Esophagus squamous epithelium (tissue), 5 donors: ENCODE data around the gene ODC1. TPM values are rescaled to one million over a fixed set of nuclear protein-coding genes. Genes with fewer than 3 reads are reported as not detected.

Experiments used
- DNase-seq: peaks from one replicate; lab custom pipeline; 2025; lab: John Stamatoyannopoulos, UW
- H3K27ac ChIP-seq, 4 donors: fragments of 200-600 bp; sonication (generic); one replicate each; pipeline ENCODE4 v1.5.1; 2016 to 2019; ENCODE audit warnings: mild to moderate bottlenecking in 1 of 4
- H3K27me3 ChIP-seq, 4 donors: fragments of 200-600 bp; sonication (generic); 1 replicate in 3 of 4; 2 replicates in 1 of 4; pipeline versions ENCODE4 v1.5.1 to v1.6.0; 2017 to 2021; ENCODE audit warnings: antibody characterized with exemption in 1 of 4
- H3K36me3 ChIP-seq, 3 donors: fragments of 200-600 bp; sonication (generic); one replicate each; pipeline ENCODE4 v1.5.1; 2016 to 2019
- H3K4me1 ChIP-seq, 3 donors: fragments of 200-600 bp; sonication (generic); one replicate each; pipeline ENCODE4 v1.5.1; 2017 to 2019
- H3K4me3 ChIP-seq, 4 donors: fragments of 200-600 bp; sonication (generic); 1 replicate in 3 of 4; 2 replicates in 1 of 4; pipeline ENCODE4 v1.5.1; 2016 to 2019; ENCODE audit warnings: mild to moderate bottlenecking in 2 of 4, moderate library complexity in 1 of 4
- H3K9me3 ChIP-seq, 3 donors: fragments of 200-600 bp; sonication (generic); one replicate each; pipeline ENCODE4 v1.5.1; 2016 to 2019
- CTCF ChIP-seq, 6 experiments: fragments of 450-650 bp in 4 of 6; fragments of 200-600 bp in 2 of 6; sonication (generic) in 2 of 6; IDR thresholded peaks; one replicate each; pipeline ENCODE4 v1.5.1; 2016 to 2019; ENCODE audit warnings: antibody characterized with exemption in 6 of 6, mild to moderate bottlenecking in 4 of 6, moderate library complexity in 4 of 6
- POLR2A ChIP-seq, 4 donors: fragments of 450-650 bp; IDR thresholded peaks; one replicate each; pipeline ENCODE4 v1.6.1; 2017; ENCODE audit warnings: antibody characterized with exemption in 4 of 4, mild to moderate bottlenecking in 4 of 4, moderate library complexity in 3 of 4
- WGBS, 2 donors: methylation state at CpG; one replicate each; pipeline ENCODE4 v1.1.5; 2018; 5-methylcytosine and 5-hydroxymethylcytosine counted together
- intact Hi-C: fragments of 100-400 bp; cut with DNase I; formaldehyde crosslinking; loops from one replicate; pipeline ENCODE4 v1.15.0; 2022
- total RNA-seq, 4 donors: library from RNA; depleted of rRNA; stranded (reverse); fragments of >200 nt; gene quantifications; one replicate each; pipeline ENCODE4 v1.1.0, GENCODE V29; 2016
- donor health status: DM: yes; HTN: yes; CAD: no.

Gene ODC1
- 10 to 100 TPM; 14.9 to 66.8 (median 26.3) TPM for total RNA-seq

DNA sequence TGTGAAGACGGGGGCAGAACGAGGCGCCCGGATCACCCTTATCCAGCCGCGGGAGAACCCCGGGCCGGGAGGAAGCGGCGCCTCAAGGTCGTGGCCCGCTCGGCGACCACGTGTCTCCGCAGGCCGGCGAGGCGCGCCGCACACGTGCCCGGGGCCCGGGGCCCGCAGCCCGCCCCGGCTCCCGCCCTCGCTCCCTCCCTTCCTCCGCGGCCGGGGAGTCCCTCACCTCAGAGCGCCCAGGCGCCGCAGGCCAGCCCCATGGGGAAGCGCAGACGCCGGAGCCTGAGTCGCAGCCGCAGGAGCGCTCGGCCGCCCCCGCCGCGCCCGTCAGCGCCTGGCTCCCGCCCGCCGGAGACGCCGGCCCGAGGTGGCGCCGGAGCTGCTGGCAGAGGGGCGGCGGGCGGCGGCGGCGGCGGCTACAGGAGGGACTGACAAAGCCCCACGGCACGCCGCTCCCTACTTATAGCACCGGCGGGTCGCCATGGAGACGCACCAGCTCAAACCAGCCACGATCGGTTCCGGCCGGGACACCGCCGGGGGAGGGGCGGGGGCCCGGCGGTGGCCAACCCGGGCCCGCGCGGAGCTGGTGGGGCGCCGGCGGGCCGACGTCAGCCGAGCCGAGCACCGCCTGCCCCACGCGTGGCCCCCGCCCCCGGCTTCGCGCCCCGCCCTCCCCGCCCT, at the start of gene ODC1:
TSS of gene ODC1 (minus strand) at position 433 of the 681 bp plus-strand sequence. CDS start 3,295 bp downstream, outside the sequence.
- Histone ChIP-seq H3K9me3 (no peaks in the 10 kb centered on the region), H3K27ac (peak within 1 kb of the TSS; percentile 82 to 96 (median 92)), H3K4me3 (peak within 1 kb of the TSS; percentile 43 to 79 (median 68)), H3K4me1 (peaks cover 19 to 72% (median 22%) of the 10 kb centered on the region in 3 donors), H3K36me3 (peaks cover 0 to 20% (median 6%) of the 10 kb centered on the region in 3 donors), H3K27me3 (peaks cover 0 to 6% (median 0%) of the 10 kb centered on the region in 4 donors)
- DNase-seq, result peak; percentile 89
- intact Hi-C loops, result no loop called here
- 0% methylated on average over 16 of the region's 99 CpGs; no CpG with 5 or more reads in 1 of the 2 donors for WGBS, 2 donors
- TF ChIP-seq CTCF (IDR thresholded peaks at IDR 0.05), result no peak
- peak in 2 of 4 donors; percentile 48 to 52 for TF ChIP-seq POLR2A (IDR thresholded peaks at IDR 0.05)

- peak overlapping the region in 2 of 4 donors; percentile 36 to 50 for H3K27ac ChIP-seq
- H3K9me3 ChIP-seq, result no peaks in the 10 kb centered on the region
- TF ChIP-seq CTCF (IDR thresholded peaks at IDR 0.05) (no peak), POLR2A (IDR thresholded peaks at IDR 0.05) (no peak)
- peak; percentile 19 for DNase-seq
- no peaks in the 10 kb centered on the region for H3K36me3 ChIP-seq
- intact Hi-C loops, result no loop called here
- H3K27me3 ChIP-seq, result peaks cover 0 to 87% (median 0%) of the 10 kb centered on the region in 4 donors
- H3K4me3 ChIP-seq, result no peak overlapping the region
- peaks cover 5 to 50% (median 17%) of the 10 kb centered on the region in 3 donors for H3K4me1 ChIP-seq
- WGBS, 2 donors, result 30 to 40% methylated on average over 4 to 12 of the region's 24 CpGs
Measured at GRCh38 chr2:10497797-10498251, 49.7 kb upstream of the ODC1 start.

DNA sequence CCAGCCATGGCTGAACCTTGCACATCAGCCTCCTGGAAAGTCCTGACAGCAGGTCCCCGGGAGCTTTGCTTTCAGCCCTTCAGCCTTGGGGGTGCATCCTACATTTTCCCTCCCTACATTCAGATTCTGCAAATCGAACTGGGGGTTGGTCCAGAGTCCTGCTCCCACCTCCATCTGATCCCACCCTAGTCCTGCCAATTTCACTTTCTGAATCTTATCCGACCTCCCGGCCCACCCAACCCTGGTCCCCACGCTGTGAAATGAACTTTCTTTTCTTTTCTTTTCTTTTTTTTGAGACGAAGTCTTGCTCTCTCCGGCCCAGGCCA, 47.8 kb upstream of the ODC1 start:
- DNase-seq, result no peak
- peaks cover 0 to 4% (median 0%) of the 10 kb centered on the region in 3 donors for H3K9me3 ChIP-seq
- H3K27ac ChIP-seq, result no peak overlapping the region
- H3K4me3 ChIP-seq, result no peak overlapping the region
- H3K27me3 ChIP-seq, result peaks cover 0 to 79% (median 0%) of the 10 kb centered on the region in 4 donors
- H3K36me3 ChIP-seq, result no peaks in the 10 kb centered on the region
- WGBS, 2 donors, result 85 to 87% methylated on average over 7 of the region's 7 CpGs
- intact Hi-C loops, result no loop called here
- TF ChIP-seq POLR2A (IDR thresholded peaks at IDR 0.05) (no peak), CTCF (IDR thresholded peaks at IDR 0.05) (no peak)
- peaks cover 5 to 46% (median 17%) of the 10 kb centered on the region in 3 donors for H3K4me1 ChIP-seq

DNA sequence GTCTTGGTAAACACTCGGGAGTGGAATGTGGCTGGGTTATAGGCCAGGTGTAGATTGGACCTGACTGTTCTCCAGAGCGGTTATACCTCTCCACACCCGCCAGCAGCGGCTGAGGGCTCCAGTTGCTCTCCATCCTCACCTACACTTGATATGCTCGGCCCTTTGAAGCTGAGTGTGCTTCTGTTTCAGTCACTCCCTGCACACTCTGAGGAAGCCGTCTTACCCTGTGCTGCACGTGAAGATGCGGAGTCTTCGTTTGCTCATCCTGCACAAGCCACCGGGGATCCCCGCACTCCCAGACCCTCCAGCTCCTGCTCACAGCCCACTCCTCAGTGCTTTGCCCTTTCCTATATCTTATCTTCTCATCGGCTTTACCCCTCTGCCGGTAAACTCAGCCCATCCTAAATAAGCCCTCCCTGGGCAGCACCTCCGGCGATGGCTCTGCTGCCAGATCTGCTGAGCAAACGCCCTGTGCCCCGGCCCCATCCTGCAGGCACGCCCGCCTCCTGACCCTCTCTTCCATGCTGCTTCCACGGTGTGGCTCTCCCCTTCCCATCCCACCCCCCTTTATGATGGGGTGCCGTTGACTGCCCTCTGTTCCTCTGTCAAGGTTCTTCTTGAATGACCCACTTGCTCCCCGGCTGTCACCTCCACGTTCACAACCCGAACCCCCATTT, 47.3 kb upstream of the ODC1 start:
- no peak for DNase-seq
- intact Hi-C loops, result no loop called here
- Histone ChIP-seq H3K27ac (no peak overlapping the region), H3K4me1 (peaks cover 5 to 41% (median 15%) of the 10 kb centered on the region in 3 donors), H3K36me3 (no peaks in the 10 kb centered on the region), H3K27me3 (peaks cover 0 to 79% (median 0%) of the 10 kb centered on the region in 4 donors), H3K9me3 (peaks cover 0 to 4% (median 0%) of the 10 kb centered on the region in 3 donors), H3K4me3 (no peak overlapping the region)
- 71 to 77% methylated on average over 22 to 24 of the region's 24 CpGs for WGBS, 2 donors
- TF ChIP-seq CTCF (IDR thresholded peaks at IDR 0.05), result no peak
- TF ChIP-seq POLR2A (IDR thresholded peaks at IDR 0.05), result no peak
